Thymus (tissue), 11 donors: Measurements from ENCODE around the gene MTCL3.

Experiments used
- DNase-seq, 9 donors: peaks; one replicate each; pipeline ENCODE4 v3.0.0-alpha.2; 2013; ENCODE audit warnings: low spot score in 9 of 9, low read depth in 6 of 9, missing footprints in 1 of 9
- H3K27ac ChIP-seq, 2 donors: one replicate each; pipeline ENCODE4 v1.5.1; 2013; ENCODE audit warnings: control low read depth in 1 of 2, low read depth in 1 of 2, low read length in 1 of 2, mild to moderate bottlenecking in 1 of 2, moderate library complexity in 1 of 2
- H3K27me3 ChIP-seq, 2 donors: one replicate each; pipeline ENCODE4 v1.5.1; 2013; ENCODE audit warnings: low read length in 1 of 2; ENCODE audit not compliant: control insufficient read depth in 2 of 2, insufficient read depth in 1 of 2
- H3K36me3 ChIP-seq, 2 donors: one replicate each; pipeline ENCODE4 v1.5.1; 2013; ENCODE audit warnings: low read length in 1 of 2, mild to moderate bottlenecking in 1 of 2, moderate library complexity in 1 of 2; ENCODE audit not compliant: control insufficient read depth in 2 of 2, insufficient read depth in 2 of 2
- H3K4me1 ChIP-seq, 2 donors: one replicate each; pipeline ENCODE4 v1.5.1; 2013; ENCODE audit warnings: low read length in 2 of 2; ENCODE audit not compliant: control insufficient read depth in 2 of 2, insufficient read depth in 2 of 2
- H3K4me3 ChIP-seq, 2 donors: one replicate each; pipeline ENCODE4 v1.5.1; 2013; ENCODE audit warnings: low read length in 2 of 2, control low read depth in 1 of 2, mild to moderate bottlenecking in 1 of 2
- H3K9me3 ChIP-seq, 2 donors: one replicate each; pipeline ENCODE4 v1.5.1; 2013; ENCODE audit warnings: low read length in 1 of 2, mild to moderate bottlenecking in 1 of 2; ENCODE audit not compliant: control insufficient read depth in 2 of 2, insufficient read depth in 1 of 2
- WGBS: extraction: QIAGEN DNeasy Blood & Tissue Kit; methylation state at CpG from one replicate; pipeline ENCODE4 v1.1.7; 2013; 5-methylcytosine and 5-hydroxymethylcytosine counted together
- donor health status: healthy.

Gene MTCL3

GRCh38 chr6:127456465-127456864 is 62.7 kb downstream of the MTCL3 start:
- WGBS: 92% methylated on average over 3 of the region's 3 CpGs
- Histone ChIP-seq H3K36me3 (no peaks in the 10 kb centered on the region), H3K27me3 (no peaks in the 10 kb centered on the region), H3K27ac (no peak overlapping the region), H3K9me3 (no peaks in the 10 kb centered on the region), H3K4me3 (no peak overlapping the region), H3K4me1 (no peaks in the 10 kb centered on the region)
- DNase-seq: no peak

- Histone ChIP-seq H3K36me3 (no peaks in the 10 kb centered on the region), H3K4me3 (no peak overlapping the region), H3K27me3 (no peaks in the 10 kb centered on the region), H3K27ac (no peak overlapping the region), H3K4me1 (no peaks in the 10 kb centered on the region), H3K9me3 (no peaks in the 10 kb centered on the region)
- 96% methylated on average over 2 of the region's 2 CpGs for WGBS
- DNase-seq: no peak
Measured at GRCh38 chr6:127453845-127454619, 65.1 kb downstream of the MTCL3 start.

GRCh38 chr6:127452803-127453202 is 66.3 kb downstream of the MTCL3 start:
- DNase-seq: no peak
- no peak overlapping the region for H3K4me3 ChIP-seq
- no peaks in the 10 kb centered on the region for H3K9me3 ChIP-seq
- H3K4me1 ChIP-seq: no peaks in the 10 kb centered on the region
- H3K27ac ChIP-seq: no peak overlapping the region
- H3K36me3 ChIP-seq: no peaks in the 10 kb centered on the region
- H3K27me3 ChIP-seq: no peaks in the 10 kb centered on the region

- no peak overlapping the region for H3K4me3 ChIP-seq
- no peak for DNase-seq
- 96% methylated on average over 3 of the region's 3 CpGs for WGBS
- H3K4me1 ChIP-seq: no peaks in the 10 kb centered on the region
- H3K27ac ChIP-seq: no peak overlapping the region
- no peaks in the 10 kb centered on the region for H3K27me3 ChIP-seq
- H3K36me3 ChIP-seq: no peaks in the 10 kb centered on the region
- no peaks in the 10 kb centered on the region for H3K9me3 ChIP-seq
Measured at GRCh38 chr6:127451388-127451787, 67.7 kb downstream of the MTCL3 start.

- DNase-seq: no peak
- Histone ChIP-seq H3K27me3 (no peaks in the 10 kb centered on the region), H3K4me3 (no peak overlapping the region), H3K36me3 (no peaks in the 10 kb centered on the region), H3K27ac (no peak overlapping the region), H3K9me3 (no peaks in the 10 kb centered on the region), H3K4me1 (no peaks in the 10 kb centered on the region)
Measured at GRCh38 chr6:127447780-127448179, 71.4 kb downstream of the MTCL3 start.

- DNase-seq: peak in 1 of 9 donors; percentile 19
- Histone ChIP-seq H3K4me1 (no peaks in the 10 kb centered on the region), H3K27me3 (no peaks in the 10 kb centered on the region), H3K4me3 (no peak overlapping the region), H3K27ac (no peak overlapping the region), H3K9me3 (no peaks in the 10 kb centered on the region), H3K36me3 (no peaks in the 10 kb centered on the region)
- 93% methylated on average over 7 of the region's 7 CpGs for WGBS
Measured at GRCh38 chr6:127446356-127446755, 72.8 kb downstream of the MTCL3 start.

- 92% methylated on average over 1 of the region's 1 CpG for WGBS
Measured at GRCh38 chr6:127441881-127442280, 77.3 kb downstream of the MTCL3 start.

GRCh38 chr6:127439718-127440117 is 79.4 kb downstream of the MTCL3 start:
- DNase-seq: no peak
- no peaks in the 10 kb centered on the region for H3K36me3 ChIP-seq
- no peaks in the 10 kb centered on the region for H3K27me3 ChIP-seq
- WGBS: 66% methylated on average over 2 of the region's 2 CpGs
- H3K4me1 ChIP-seq: no peaks in the 10 kb centered on the region
- H3K27ac ChIP-seq: no peak overlapping the region
- H3K4me3 ChIP-seq: no peak overlapping the region
- no peaks in the 10 kb centered on the region for H3K9me3 ChIP-seq

More at GRCh38 chr6:127441881-127442280, 77.3 kb downstream of the MTCL3 start:
- Histone ChIP-seq H3K27ac (no peak overlapping the region), H3K27me3 (no peaks in the 10 kb centered on the region), H3K4me1 (no peaks in the 10 kb centered on the region), H3K4me3 (no peak overlapping the region), H3K36me3 (no peaks in the 10 kb centered on the region), H3K9me3 (no peaks in the 10 kb centered on the region)
- no peak for DNase-seq

- Histone ChIP-seq H3K4me1 (no peaks in the 10 kb centered on the region), H3K27ac (no peak overlapping the region), H3K9me3 (no peaks in the 10 kb centered on the region), H3K36me3 (no peaks in the 10 kb centered on the region), H3K27me3 (no peaks in the 10 kb centered on the region), H3K4me3 (no peak overlapping the region)
- WGBS: 96% methylated on average over 3 of the region's 3 CpGs
- DNase-seq: no peak
Measured at GRCh38 chr6:127436578-127437110, 82.5 kb downstream of the MTCL3 start.
